Fibroblast of skin of right biceps (primary cell): ENCODE measurements around the gene DDA1.
"Not testable (repeated sequence)": the region's sequence is repeated elsewhere in the genome, so short reads cannot be mapped to it uniquely, and the experiment has no call there.

Experiments used
- DNase-seq: peaks from one replicate; pipeline ENCODE4 v3.0.0-alpha.2; 2013

DDA1 gene

DNA sequence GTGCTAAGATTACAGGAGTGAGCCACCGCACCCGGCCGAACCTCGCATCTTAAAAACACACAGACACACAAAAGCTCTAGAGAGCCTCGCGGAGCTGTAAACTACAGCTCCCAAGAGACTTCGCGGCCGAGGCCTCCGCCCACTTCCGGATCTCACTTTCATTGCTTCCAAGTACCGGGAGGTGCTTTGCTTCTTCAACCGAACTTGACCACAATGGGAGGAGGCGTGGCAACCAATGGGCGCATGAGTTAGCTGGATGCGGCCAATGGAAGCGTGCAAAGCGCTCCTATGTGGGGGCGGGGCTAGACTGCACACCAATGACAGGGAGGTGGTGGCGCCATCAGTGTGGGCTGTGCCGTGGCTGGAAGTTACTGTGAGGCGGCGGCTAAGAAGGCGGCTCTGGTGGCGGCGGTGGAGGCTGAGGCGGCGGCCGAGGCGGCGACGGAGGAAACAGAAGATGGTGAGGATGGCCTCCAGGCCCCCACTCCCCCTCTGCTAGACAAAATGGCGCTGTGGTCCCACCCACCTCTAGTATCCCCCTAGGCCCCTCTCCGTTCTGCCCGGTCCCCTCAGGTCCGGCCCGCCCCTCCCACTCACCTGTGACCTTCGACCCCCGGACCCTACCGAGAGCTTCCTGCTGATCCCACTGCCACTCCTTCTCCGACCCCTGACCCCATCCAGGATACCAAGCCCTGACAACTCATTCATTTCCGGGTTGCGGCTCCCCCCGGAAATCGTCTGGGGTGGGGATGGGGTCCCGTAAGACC, at the start of gene DDA1:
Gene DDA1, plus strand, starts transcription at position 366 of the 767 bp plus-strand sequence. Its CDS starts 92 bp downstream, at position 458.
- peak; percentile 100 for DNase-seq

DNA sequence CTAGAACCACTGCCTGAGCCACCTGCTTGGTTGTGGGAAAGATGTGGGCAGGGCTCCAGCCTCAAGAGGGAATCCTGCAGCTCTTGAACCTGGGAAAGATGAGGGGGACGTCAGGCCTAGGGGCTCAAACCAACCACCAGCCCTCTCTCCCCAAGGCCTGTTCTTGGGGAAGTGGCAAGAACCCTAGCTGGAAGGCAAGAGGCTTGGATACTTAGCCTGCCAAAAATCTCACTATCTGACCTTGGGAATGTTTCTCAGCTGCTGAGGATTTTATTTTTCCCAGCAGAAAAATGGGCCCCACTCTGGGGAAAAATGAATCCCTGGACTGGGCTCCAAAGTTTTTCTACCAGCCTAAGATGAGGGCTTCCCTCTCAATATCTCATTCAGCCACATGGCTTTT, 49.4 kb upstream of the DDA1 start:
- no peak for DNase-seq

- DNase-seq, result peak; percentile 68
Measured at GRCh38 chr19:17260842-17261325, 48.5 kb upstream of the DDA1 start.

DNA sequence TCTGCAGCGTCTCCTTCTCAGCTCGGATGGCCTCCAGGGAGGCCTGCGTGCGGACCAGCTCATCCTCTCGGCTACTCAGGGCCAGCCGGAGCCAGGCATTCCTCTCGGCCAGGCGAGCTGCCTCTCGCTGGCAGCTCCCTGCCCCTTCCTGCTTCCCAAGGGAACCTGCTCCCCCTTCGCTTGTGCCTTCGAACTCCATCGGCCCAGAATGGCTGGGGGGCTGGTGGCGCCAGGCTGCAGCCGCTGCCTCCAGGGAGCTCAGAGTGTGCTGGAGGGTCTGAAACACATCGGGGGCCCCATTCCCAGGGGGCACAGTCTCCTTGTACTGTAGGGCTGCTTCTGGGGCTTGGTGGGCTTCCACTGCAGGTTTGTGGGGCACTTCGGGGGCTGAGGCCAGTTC, 46.8 kb upstream of the DDA1 start:
- DNase-seq, result no peak

DNA sequence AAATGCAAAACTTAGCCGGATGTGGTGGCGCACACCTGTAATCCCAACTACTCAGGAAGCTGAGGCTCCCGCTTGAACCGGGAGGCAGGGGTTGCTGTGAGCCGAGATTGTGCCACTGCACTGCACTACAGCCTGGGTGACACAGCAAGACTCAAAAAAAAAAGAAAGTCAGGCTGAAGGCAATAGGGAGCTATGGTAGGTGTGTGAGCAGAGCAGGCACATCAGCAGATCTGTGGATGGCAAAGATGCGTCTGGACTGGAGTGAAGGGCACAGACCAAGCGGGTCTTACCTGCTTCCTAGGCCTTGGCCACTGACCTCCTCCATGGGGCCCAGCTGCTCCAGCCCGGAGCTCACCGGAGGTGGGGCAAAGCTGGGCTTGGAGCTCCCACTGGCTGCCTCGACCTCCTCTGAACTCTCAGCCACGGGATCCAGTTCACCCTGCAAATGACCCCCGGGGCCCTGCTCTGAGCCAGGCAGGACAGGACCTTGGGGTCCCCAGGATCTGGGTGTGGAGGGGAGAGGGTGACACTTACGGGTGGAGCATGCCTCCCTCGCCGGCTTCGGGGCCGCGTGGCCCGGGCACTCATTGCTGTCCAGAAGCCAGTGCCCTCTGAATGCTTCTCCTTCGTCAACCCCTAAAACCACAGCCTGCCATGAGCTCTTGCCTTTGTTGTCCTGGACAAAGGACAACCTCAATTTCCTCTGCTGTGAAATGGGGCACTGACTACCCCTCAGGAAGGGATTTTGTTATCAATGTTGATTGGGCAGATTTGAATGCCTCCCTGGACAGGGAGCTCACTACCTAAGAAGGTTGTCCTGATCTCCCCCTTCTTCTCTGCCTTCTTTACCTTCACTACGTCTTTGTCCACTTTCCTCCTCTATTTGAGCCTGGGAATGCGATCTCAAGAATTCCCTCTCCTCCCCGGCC, 45.4 kb upstream of the DDA1 start:
- no peak for DNase-seq

DNA sequence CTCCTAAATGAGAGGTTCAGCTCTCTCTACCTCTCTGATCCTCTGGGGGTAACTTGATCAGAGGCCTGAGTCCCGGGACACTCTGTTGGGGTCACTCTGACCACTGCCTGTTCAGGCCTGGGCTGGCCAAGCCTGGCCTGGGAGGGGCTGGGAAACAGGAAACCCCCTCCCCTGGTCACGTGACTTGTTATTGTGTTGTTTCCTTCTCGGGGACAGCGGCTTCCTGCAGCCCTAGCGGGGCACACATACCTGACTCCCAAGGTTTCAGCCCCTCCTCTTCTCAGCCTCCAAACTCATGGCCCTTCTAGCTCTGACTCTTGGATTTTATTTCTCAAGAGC, 44.8 kb upstream of the DDA1 start, which contains the start of gene USHBP1:
Gene USHBP1, minus strand, starts transcription at position 105 of the 339 bp plus-strand sequence. CDS start 446 bp downstream, outside the sequence.
- no peak for DNase-seq

- no peak for DNase-seq
Measured at GRCh38 chr19:17266026-17266425, 43.3 kb upstream of the DDA1 start.

GRCh38 chr19:17266589-17266974, 42.8 kb upstream of the DDA1 start:
- no peak for DNase-seq

DNA sequence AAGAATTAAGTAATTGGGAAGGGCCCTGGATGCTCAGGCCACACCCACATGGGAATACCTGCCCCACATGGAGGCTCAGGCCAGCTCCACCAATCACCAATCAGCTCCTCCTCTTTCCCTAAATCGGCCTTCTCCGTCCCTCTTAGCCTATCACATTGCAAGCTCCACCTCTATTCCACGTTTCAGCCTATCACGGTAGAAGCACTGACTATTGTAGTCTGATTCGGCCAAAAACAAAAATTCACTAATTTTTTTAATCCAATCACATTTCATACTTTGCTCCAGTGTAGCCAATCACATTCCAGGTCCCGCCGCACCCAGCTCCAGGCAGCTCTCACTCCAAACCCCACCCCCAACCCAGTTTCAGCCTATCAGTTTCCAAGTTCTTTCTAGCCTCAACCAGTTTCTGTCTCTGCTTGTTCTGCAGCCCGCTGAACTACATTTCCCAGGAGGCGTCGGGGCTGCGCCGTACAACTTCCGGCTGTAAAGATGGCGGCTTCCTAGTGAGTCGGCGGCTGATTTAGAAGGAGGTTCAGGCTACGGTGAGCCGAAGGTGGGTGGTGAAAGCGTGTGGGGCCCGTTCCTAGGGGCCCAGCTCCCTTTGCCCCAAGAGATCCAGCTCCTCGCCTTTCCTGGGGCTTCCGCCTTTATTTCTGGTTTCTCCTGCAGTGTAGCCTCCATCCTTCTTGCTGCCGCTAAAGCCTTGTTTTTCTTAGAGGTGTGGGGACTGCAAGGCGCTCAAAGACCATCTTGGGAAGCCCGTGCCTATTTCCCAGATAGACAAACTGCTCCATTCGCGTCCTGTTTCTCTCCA, 42.2 kb upstream of the DDA1 start, which contains the start of gene BABAM1:
Gene BABAM1, plus strand, starts transcription at position 469 of the 814 bp plus-strand sequence. CDS start 1,364 bp downstream, outside the sequence.
- DNase-seq, result peak; percentile 100

DNA sequence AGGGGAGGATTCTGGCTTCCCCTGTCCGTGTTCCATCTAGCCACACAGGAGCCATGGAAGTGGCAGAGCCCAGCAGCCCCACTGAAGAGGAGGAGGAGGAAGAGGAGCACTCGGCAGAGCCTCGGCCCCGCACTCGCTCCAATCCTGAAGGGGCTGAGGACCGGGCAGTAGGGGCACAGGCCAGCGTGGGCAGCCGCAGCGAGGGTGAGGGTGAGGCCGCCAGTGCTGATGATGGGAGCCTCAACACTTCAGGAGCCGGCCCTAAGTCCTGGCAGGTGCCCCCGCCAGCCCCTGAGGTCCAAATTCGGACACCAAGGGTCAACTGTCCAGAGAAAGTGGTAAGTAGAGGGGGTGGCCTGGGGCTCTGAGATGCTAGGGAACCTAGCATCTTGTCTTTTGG, 40.6 kb upstream of the DDA1 start:
- DNase-seq, result no peak

DNA sequence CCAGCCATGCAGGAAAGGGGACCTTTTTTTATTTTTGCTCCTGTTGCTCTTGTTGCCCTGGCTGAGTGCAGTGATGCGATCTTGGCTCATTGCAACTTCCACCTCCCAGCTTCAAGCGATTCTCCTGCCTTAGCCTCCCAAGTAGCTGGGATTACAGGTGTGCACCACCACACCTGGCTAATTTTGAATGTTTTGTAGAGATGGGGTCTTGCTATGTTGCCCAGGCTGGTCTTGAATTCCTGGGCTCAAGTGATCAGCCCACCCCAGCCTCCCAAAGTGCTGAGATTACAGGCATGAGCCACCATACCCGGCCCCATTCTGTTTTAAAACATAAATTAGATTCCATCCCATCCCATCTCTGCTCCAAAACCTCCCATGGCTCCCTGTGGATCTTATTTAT, 34.5 kb upstream of the DDA1 start:
- not testable (repeated sequence) for DNase-seq

- no peak for DNase-seq
Measured at GRCh38 chr19:17275441-17276175, 33.8 kb upstream of the DDA1 start.

DNA sequence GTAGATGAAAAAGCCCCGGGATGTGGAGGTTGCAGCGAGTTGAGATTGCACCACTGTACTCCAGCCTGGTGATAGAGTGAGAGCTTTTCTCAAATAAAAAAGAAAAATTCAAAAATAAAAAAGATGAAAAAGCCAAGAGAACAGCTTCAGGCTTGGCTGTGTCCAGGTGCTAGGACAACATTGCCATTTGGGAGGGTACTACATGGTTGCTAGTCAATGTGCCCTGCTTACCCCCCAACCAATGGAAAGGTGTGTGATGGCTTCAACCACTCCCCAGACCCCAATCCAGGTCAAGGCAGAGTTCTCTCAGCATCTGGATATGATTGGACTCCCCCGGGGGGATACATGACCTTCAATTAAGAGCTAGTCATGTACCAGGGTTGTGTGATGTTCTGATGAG, 29.9 kb upstream of the DDA1 start:
- DNase-seq, result no peak

DNA sequence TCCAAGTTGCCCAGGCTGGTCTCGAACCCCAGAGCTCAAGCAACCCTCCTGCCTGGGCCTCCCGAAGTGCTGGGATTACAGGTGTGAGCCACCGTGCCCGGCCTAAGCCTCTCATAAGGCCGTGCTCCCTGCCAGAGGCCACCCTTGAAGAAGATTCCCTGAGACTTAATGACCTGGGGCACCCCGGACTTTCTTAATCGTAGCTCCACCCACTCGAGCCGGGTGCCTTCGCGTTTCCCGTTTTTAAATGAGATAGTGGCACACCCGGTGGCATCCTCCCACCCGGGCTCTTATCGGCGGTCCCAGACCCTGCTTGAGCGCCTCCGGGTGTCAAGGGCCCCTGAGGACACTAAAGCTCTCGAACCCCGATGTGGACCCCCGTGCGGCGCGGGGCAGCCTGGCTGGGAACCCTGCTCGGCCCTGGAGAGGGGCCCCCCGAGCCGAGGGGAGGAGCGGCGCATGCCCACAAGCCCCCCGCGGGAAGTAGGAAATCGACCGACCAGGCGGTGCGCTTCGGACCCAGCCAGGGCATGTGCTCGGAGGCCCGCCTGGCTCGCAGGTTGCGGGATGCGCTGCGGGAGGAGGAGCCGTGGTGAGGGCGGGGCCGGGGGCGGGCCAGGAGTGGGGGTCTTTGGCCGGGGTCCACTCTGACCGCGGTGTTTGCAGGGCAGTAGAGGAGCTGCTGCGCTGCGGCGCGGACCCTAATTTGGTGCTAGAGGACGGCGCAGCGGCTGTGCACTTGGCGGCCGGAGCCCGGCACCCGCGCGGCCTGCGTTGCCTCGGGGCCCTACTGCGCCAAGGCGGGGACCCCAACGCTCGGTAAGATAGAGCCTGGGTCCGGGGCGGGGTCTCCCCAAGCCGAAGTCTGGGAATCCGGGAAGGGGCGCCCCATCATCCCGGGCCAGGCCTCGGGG, 27.7 kb upstream of the DDA1 start, which contains the start of gene ANKLE1:
Gene ANKLE1, plus strand, starts transcription at position 511 of the 914 bp plus-strand sequence. Its CDS starts 20 bp downstream, at position 531.
- DNase-seq, result peak; percentile 19

- peak; percentile 77 for DNase-seq
Measured at GRCh38 chr19:17282488-17283125, 26.8 kb upstream of the DDA1 start.

DNA sequence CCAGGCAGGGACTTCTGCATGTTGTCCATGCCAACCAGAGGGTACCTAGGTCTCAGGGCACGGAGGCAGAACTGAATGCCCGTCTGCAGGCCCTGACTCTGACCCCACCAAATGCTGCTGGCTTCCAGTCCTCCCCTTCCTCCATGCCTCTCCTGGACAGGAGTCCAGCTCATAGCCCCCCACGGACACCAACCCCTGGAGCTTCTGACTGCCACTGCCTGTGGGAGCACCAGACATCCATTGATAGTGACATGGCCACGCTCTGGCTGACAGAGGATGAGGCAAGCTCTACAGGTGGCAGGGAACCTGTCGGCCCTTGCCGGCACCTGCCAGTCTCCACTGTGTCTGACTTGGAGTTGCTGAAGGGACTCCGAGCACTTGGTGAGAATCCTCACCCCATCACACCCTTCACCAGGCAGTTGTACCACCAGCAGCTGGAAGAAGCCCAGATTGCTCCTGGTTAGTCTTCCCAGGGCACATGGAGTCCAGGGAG, 25.8 kb upstream of the DDA1 start:
- no peak for DNase-seq

DNA sequence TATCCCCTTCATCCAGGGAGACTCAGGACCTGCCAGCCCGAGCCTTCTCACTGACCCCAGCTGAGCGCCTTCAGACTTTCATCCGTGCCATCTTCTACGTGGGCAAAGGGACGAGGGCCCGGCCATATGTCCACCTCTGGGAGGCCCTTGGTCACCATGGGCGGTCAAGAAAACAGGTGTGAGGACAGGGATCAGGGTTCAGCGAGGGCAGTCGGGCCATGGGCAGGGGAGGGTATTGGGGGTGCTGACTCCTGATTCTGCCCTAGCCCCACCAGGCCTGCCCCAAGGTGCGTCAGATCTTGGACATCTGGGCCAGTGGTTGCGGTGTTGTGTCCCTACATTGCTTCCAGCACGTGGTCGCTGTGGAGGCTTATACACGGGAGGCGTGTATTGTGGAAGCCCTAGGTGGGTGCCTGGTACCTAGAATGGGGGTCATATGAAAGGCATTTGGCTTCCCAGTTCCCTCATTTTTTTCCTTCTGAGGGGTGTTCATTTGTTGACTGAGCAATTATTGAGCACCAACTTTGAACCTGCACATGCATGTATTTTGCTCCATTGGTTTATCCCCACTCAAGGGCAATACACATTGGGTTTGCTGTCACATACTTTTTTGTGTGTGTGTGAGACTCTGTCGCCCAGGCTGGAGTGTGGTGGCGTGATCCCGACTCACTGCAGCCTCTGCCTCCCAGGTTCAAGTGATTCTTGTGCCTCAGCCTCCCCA, 23.8 kb upstream of the DDA1 start:
- DNase-seq, result no peak

- DNase-seq, result no peak
Measured at GRCh38 chr19:17286263-17286662, 23.1 kb upstream of the DDA1 start.

DNA sequence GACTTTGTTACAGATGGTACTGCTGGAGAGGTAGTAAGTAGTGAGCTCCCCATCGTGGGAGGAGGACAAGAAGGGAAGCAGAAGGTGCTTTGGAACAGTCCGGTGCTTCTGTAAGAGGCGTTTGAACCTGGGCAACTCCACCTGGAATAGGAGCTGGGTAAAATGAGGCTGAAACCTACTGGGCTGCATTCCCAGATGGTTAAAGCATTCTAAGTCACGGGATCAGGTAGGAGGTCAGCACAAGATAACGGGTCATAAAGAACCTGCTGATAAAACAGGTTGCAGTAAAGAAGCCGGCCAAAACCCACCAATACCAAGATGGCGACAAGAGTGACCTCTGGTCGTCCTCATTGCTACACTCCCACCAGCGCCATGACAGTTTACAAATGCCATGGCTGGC, 22.6 kb upstream of the DDA1 start:
- no peak for DNase-seq
